Spleen (tissue), 7 donors: Measurements from ENCODE around the gene MYH7.

Source experiments
- POLR2A ChIP-seq, 3 donors: fragments of 450-650 bp; IDR thresholded peaks; one replicate each; pipeline ENCODE4 v1.5.1; 2017; ENCODE audit warnings: antibody characterized with exemption in 3 of 3, mild to moderate bottlenecking in 1 of 3
- POLR2AphosphoS5 ChIP-seq, 3 donors: sonication (generic); formaldehyde crosslinking; IDR thresholded peaks; one replicate each; pipeline ENCODE4 v1.5.1; 2017; ENCODE audit warnings: antibody characterized with exemption in 3 of 3
- TF ChIP-seq, protein P1 (sequence below), 11 experiments: fragments of 200-600 bp in 7 of 11; fragments of 450-650 bp in 4 of 11; sonication (generic) in 4 of 11; IDR thresholded peaks in 8 of 11; conservative IDR thresholded peaks in 3 of 11; 1 replicate in 7 of 11; 2 replicates in 4 of 11; pipeline versions ENCODE4 v1.4.0 to v1.8.0; 2016 to 2021; ENCODE audit warnings: antibody characterized with exemption in 11 of 11, inconsistent platforms in 4 of 11, mild to moderate bottlenecking in 1 of 11
- donor health status: DM: no; HTN: no; CAD: no; lungs with moderate emphysema.
- donor health status: DM: no; HTN: no; CAD: no.
- donor health status: DM: no; HTN: no; CAD: no.

DNA sequence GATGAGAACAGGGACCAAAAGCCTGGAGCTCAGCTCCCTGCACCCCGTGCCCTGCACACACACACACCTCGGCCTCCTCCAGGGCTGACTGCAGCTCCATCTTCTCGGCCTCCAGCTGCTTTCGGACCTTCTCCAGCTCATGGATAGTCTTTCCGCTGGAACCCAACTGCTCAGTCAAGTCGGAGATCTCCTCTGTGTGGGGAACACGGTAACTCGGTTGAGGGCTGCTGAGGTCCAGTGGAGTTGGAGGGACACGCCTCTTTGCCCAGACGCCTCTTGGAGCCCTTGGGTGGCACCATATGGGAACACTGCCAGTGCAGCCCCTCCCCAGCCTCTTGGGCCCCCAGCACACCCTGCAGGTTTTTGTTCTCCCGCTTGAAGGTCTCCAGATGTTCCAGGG is 18.7 kb downstream of the MYH7 start:
- TF ChIP-seq, protein P1, sequence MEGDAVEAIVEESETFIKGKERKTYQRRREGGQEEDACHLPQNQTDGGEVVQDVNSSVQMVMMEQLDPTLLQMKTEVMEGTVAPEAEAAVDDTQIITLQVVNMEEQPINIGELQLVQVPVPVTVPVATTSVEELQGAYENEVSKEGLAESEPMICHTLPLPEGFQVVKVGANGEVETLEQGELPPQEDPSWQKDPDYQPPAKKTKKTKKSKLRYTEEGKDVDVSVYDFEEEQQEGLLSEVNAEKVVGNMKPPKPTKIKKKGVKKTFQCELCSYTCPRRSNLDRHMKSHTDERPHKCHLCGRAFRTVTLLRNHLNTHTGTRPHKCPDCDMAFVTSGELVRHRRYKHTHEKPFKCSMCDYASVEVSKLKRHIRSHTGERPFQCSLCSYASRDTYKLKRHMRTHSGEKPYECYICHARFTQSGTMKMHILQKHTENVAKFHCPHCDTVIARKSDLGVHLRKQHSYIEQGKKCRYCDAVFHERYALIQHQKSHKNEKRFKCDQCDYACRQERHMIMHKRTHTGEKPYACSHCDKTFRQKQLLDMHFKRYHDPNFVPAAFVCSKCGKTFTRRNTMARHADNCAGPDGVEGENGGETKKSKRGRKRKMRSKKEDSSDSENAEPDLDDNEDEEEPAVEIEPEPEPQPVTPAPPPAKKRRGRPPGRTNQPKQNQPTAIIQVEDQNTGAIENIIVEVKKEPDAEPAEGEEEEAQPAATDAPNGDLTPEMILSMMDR (IDR thresholded peaks at IDR 0.05 in 8 of 11, conservative IDR thresholded peaks at IDR 0.05 in 3 of 11) = no peak
- no peak for TF ChIP-seq POLR2A (IDR thresholded peaks at IDR 0.05)
- TF ChIP-seq POLR2AphosphoS5 (IDR thresholded peaks at IDR 0.05) = no peak
